Esophagus (tissue), 2 donors: ENCODE data around the gene GRID1. TPM values are rescaled to one million over a fixed set of nuclear protein-coding genes. Genes with fewer than 3 reads are reported as not detected.

Source experiments
- H3K27ac ChIP-seq, 2 donors: one replicate each; pipeline ENCODE4 v1.5.1; 2013; ENCODE audit warnings: low read depth in 2 of 2, mild to moderate bottlenecking in 2 of 2, inconsistent platforms in 1 of 2, low read length in 1 of 2, moderate library complexity in 1 of 2
- H3K27me3 ChIP-seq, 2 donors: one replicate each; pipeline ENCODE4 v1.6.1; 2013; ENCODE audit warnings: low read length in 2 of 2, control low read depth in 1 of 2, mild to moderate bottlenecking in 1 of 2; ENCODE audit not compliant: insufficient read depth in 2 of 2, control insufficient read depth in 1 of 2
- H3K36me3 ChIP-seq, 2 donors: one replicate each; pipeline ENCODE4 v1.6.1; 2013; ENCODE audit warnings: low read length in 1 of 2; ENCODE audit not compliant: control insufficient read depth in 2 of 2, insufficient read depth in 2 of 2
- H3K4me1 ChIP-seq, 2 donors: one replicate each; pipeline ENCODE4 v1.6.1; 2013; ENCODE audit warnings: low read length in 1 of 2; ENCODE audit not compliant: control insufficient read depth in 2 of 2, insufficient read depth in 2 of 2
- H3K4me3 ChIP-seq, 2 donors: one replicate each; pipeline ENCODE4 v1.5.1; 2013; ENCODE audit warnings: low read length in 2 of 2, mild to moderate bottlenecking in 2 of 2, low read depth in 1 of 2, moderate library complexity in 1 of 2
- H3K9me3 ChIP-seq, 2 donors: one replicate each; pipeline ENCODE4 v1.6.1; 2013; ENCODE audit warnings: mild to moderate bottlenecking in 2 of 2, low read depth in 1 of 2, low read length in 1 of 2, moderate library complexity in 1 of 2; ENCODE audit not compliant: control insufficient read depth in 2 of 2, insufficient read depth in 1 of 2
- WGBS, 2 donors: extraction: QIAGEN DNeasy Blood & Tissue Kit; methylation state at CpG; one replicate each; pipeline ENCODE4 v1.1.7; 2013; 5-methylcytosine and 5-hydroxymethylcytosine counted together
- polyA plus RNA-seq, 2 donors: library from polyadenylated mRNA; stranded (reverse); fragments of 200-250 nt; gene quantifications; one replicate each; pipeline ENCODE4 v1.2.3, GENCODE V29; 2013
- donor health status: healthy with polysubstance abuse.
- donor health status: Bipolar disorder and iron deficiency.

Gene GRID1
- polyA plus RNA-seq, 2 donors: 0.04 to 0.32 TPM

- Histone ChIP-seq H3K9me3 (no peaks in the 10 kb centered on the region), H3K4me3 (no peak overlapping the region), H3K27ac (no peak overlapping the region), H3K27me3 (no peaks in the 10 kb centered on the region), H3K36me3 (no peaks in the 10 kb centered on the region), H3K4me1 (peaks cover 0 to 5% of the 10 kb centered on the region in 2 donors)
- 33 to 49% methylated on average over 5 of the region's 5 CpGs for WGBS, 2 donors
Measured at GRCh38 chr10:85916286-85916685, 450.3 kb downstream of the GRID1 start.

DNA sequence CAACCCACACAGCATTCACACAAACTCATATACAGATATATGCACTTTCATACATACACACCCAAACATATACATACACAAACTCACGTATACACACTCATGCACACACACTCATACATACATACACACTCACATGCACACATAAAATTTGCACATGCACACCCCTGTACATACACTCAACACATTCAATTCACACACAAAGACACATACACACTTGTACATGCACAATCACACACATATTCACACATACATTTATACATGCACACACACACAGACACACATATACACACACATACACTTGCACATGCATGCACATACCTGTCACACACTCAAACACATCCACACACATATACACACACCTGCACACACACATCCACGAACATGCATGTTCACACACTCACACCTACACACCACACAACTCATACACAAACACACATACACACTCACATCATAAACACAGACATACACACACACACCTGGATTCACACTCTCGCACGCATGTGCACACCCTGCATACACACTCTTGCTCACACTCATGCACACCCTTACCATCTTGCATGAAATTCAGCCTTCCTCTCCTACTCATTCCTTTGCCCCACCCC lies 451.2 kb downstream of the GRID1 start:
- H3K4me3 ChIP-seq: no peak overlapping the region
- no peaks in the 10 kb centered on the region for H3K9me3 ChIP-seq
- peaks cover 0 to 5% of the 10 kb centered on the region in 2 donors for H3K4me1 ChIP-seq
- 92 to 94% methylated on average over 4 of the region's 4 CpGs for WGBS, 2 donors
- no peak overlapping the region for H3K27ac ChIP-seq
- H3K36me3 ChIP-seq: no peaks in the 10 kb centered on the region
- no peaks in the 10 kb centered on the region for H3K27me3 ChIP-seq

DNA sequence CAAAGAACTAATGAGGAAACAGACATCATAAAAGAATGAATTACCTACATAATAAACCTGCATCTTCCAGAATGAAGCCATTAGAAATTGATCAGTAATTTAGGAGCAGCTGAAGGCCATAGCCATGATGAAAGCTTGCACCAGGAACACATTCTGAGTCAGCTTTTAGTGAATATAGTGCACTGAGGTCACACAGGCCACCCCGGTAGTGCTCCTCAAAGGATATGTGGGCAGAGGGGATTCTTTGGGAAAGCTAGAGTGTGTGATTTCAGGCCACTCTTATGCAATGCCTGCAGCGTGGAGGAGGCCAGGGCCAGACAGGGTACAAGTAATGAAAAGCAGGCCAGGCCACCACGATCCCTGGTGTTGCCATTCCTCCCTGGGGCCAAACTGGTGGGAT lies 451.9 kb downstream of the GRID1 start:
- 88 to 91% methylated on average over 3 of the region's 3 CpGs for WGBS, 2 donors
- H3K27me3 ChIP-seq: no peaks in the 10 kb centered on the region

GRCh38 chr10:85908462-85908861 lies 458.1 kb downstream of the GRID1 start:
- H3K9me3 ChIP-seq: no peaks in the 10 kb centered on the region
- no peak overlapping the region for H3K4me3 ChIP-seq
- H3K4me1 ChIP-seq: no peaks in the 10 kb centered on the region
- no peaks in the 10 kb centered on the region for H3K36me3 ChIP-seq
- no peak overlapping the region for H3K27ac ChIP-seq
- WGBS, 2 donors: 87% methylated on average over 3 of the region's 3 CpGs
- H3K27me3 ChIP-seq: no peaks in the 10 kb centered on the region

More for the DNA sequence above, 451.9 kb downstream of the GRID1 start:
- H3K4me1 ChIP-seq: peaks cover 0 to 5% of the 10 kb centered on the region in 2 donors
- H3K36me3 ChIP-seq: no peaks in the 10 kb centered on the region
- no peak overlapping the region for H3K27ac ChIP-seq
- no peaks in the 10 kb centered on the region for H3K9me3 ChIP-seq
- H3K4me3 ChIP-seq: no peak overlapping the region

GRCh38 chr10:85902051-85902450 lies 464.5 kb downstream of the GRID1 start:
- Histone ChIP-seq H3K27me3 (no peaks in the 10 kb centered on the region), H3K27ac (no peak overlapping the region), H3K4me1 (no peaks in the 10 kb centered on the region), H3K36me3 (no peaks in the 10 kb centered on the region), H3K9me3 (no peaks in the 10 kb centered on the region), H3K4me3 (no peak overlapping the region)
- 69 to 71% methylated on average over 5 of the region's 5 CpGs for WGBS, 2 donors

GRCh38 chr10:85901599-85901998 lies 465.0 kb downstream of the GRID1 start:
- Histone ChIP-seq H3K27me3 (no peaks in the 10 kb centered on the region), H3K36me3 (no peaks in the 10 kb centered on the region), H3K9me3 (no peaks in the 10 kb centered on the region), H3K4me1 (no peaks in the 10 kb centered on the region), H3K4me3 (no peak overlapping the region), H3K27ac (no peak overlapping the region)
- 76 to 87% methylated on average over 4 of the region's 4 CpGs for WGBS, 2 donors

DNA sequence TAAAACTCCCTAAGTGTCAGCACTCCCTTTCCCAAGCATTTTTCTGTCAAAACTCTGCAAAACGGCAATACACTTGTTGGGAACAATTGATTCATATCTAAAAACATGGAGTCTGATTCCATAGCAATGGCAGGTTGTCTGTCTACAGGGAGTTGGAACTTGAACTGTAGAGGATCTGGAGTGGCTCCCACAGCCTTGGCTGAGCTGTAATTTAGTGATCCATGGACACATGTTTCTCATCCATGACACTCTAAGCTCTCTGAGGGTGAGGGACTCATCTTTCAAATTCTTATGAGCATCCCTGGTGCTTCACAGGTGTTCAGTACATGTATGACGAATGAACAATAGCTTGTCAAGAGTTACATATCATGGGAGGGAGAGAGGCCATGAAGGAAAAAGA lies 466.1 kb downstream of the GRID1 start:
- H3K9me3 ChIP-seq: no peaks in the 10 kb centered on the region
- H3K4me3 ChIP-seq: no peak overlapping the region
- 79 to 83% methylated on average over 2 of the region's 2 CpGs for WGBS, 2 donors
- no peaks in the 10 kb centered on the region for H3K36me3 ChIP-seq
- H3K4me1 ChIP-seq: no peaks in the 10 kb centered on the region
- no peaks in the 10 kb centered on the region for H3K27me3 ChIP-seq
- no peak overlapping the region for H3K27ac ChIP-seq

DNA sequence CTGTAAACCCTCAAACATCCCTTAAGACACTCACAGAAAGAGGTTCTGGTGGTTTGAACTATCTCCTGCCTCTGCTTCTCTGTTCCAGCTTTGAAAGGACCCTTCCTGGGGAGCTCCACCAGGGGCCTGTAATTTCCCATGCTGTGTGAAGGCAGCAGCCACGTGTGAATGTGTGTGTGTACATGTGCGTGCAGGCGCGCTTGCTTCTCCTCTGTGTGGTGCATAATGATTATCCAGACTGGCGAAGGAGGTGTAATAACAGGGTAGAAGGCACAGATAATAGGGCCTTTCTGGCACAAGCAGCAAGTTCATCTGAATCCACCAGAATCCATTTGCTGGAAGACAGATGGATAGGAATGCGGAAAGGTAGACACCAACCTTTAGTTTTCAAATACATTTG lies 466.5 kb downstream of the GRID1 start:
- H3K4me3 ChIP-seq: no peak overlapping the region
- H3K27ac ChIP-seq: no peak overlapping the region
- no peaks in the 10 kb centered on the region for H3K36me3 ChIP-seq
- no peaks in the 10 kb centered on the region for H3K4me1 ChIP-seq
- WGBS, 2 donors: 92 to 94% methylated on average over 6 of the region's 6 CpGs
- H3K9me3 ChIP-seq: no peaks in the 10 kb centered on the region
- no peaks in the 10 kb centered on the region for H3K27me3 ChIP-seq

GRCh38 chr10:85891472-85891871 lies 475.1 kb downstream of the GRID1 start:
- H3K27ac ChIP-seq: no peak overlapping the region
- no peaks in the 10 kb centered on the region for H3K9me3 ChIP-seq
- no peaks in the 10 kb centered on the region for H3K27me3 ChIP-seq
- no peak overlapping the region for H3K4me3 ChIP-seq
- H3K4me1 ChIP-seq: no peaks in the 10 kb centered on the region
- H3K36me3 ChIP-seq: no peaks in the 10 kb centered on the region

DNA sequence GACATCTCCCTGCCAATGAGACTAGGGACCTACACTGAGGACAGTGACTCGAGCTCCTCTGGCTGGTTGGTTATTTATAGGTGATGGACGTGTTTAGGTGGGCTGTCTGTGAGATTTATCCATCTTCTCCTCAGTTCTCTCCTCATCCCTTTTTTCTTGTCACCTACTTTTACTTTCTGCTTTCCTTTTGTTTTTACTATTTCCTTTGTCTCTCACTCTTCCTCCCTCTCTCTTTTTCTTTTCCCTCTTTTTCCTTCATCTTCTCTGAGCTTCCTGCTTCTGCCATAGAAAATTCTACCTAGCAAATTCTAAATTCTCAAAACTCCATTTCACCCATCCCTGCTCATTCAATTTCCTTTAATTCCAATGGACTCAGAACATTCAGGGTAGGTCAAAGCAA lies 478.0 kb downstream of the GRID1 start:
- H3K4me3 ChIP-seq: no peak overlapping the region
- no peaks in the 10 kb centered on the region for H3K9me3 ChIP-seq
- no peaks in the 10 kb centered on the region for H3K36me3 ChIP-seq
- 68 to 83% methylated on average over 2 of the region's 2 CpGs for WGBS, 2 donors
- H3K27ac ChIP-seq: no peak overlapping the region
- H3K4me1 ChIP-seq: no peaks in the 10 kb centered on the region
- no peaks in the 10 kb centered on the region for H3K27me3 ChIP-seq
